HG03064 (cell line): ENCODE measurements around the gene TTLL6.
"Not testable (repeated sequence)": the region's sequence is repeated elsewhere in the genome, so short reads cannot be mapped to it uniquely, and the experiment has no call there.

ENCODE experiments used
- ATAC-seq: cut with Tn5 transposase; IDR thresholded peaks from one replicate; pipeline ENCODE4 v1.9.1; 2021; ENCODE audit warnings: low read depth; ENCODE audit not compliant: unreplicated experiment

TTLL6 gene

DNA sequence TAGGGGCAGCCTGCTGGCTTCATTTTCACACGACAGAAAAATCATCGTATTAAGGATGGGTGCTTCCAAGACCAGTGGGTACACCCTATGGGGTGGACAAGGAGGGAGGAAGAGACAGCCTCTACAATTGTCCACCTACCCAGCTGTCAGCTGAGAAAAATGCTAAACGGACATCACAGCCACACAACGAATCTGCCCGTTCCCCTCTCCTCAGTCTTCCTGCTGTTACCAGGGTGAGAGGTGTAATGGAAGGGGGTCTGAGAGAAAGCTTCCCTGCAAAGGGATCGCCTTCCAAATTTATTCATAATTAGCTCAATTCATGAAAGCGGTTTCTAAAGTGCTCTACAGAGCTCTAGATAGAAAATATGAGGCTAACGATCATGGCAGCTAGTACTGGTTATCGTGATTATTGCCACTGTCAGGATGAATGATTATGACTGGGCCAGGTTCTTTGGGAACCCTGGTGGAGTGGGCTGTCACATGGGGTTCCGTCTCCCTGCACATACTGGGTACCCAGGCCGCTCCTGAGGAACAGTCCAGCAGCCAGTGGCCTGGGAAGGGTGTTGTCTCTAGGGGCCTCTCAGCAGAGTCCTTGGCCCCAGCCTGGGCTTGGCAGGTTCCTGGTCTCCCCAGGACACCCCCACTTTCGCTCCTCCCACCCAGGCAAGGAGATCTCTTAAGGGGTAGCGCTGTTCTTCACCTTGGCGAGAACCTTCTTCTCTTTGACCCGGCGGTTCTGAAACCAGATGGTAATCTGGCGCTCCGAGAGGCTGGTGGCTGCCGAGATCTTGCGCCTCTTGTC, 90.7 kb downstream of the TTLL6 start:
- ATAC-seq = no peak

GRCh38 chr17:48725288-48726064, 91.6 kb downstream of the TTLL6 start:
- ATAC-seq = no peak

GRCh38 chr17:48725004-48725287, 92.1 kb downstream of the TTLL6 start:
- ATAC-seq = no peak

DNA sequence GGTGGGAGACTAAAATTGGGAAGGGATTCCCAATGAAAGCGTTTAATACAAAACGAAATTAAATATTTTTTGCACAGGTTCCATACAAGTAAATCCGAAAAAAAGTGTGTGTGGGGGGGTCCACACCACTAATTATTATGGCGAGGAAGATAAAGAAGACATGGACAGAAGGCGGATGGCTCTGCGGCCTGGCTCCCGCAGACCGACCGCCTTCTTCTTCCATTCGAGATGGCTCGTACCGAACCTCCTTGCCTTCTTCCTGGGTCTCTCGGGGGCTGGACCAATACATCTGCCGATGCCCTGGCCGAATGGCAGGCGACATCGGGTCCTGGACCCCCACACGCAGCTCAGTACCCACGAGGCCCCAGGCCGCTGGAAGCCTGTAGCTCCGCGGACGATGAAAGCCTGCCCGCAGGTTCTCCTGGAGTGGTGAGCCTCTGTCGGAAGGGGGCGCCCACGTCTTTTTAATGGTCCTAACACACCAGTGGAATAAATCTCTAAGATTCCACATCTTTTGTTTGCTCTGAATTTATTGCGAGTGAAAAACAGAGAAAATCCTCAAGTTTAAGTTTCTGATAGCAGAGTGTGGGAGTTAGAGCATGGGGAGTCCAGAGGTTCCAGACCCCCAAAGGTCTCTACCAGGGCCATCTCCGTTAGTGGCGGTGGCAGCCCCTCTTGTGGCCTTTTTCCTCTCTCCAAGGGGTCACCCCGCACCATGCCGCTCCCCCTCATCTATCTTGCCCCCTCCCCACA, 92.6 kb downstream of the TTLL6 start:
- ATAC-seq = no peak

GRCh38 chr17:48723423-48724250, 93.4 kb downstream of the TTLL6 start:
- ATAC-seq = no peak

DNA sequence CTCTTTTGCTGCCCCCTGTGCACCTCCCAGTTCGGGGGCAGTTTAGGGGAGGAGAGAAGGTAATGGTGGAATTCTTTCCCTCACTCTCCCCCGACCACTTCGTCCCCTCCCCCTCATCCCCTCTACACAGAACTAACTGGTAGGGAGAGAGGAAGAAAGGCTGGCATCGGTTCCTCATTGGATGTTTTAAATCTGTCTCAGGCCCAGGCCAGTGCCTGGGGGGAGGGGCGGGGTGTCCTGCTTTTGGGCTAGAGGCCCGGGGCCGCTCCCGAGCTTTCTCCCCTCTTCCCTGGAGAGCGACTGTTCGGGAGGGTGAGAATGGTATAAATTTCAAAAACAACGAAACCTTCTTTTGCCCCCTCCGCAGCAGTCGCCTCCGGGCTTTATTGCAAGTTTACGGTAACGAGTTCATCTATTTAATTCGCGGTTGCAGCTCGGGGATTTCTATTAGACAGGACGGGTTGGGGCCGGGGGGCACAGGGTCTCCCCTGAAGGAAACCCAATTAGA, 94.1 kb downstream of the TTLL6 start, which contains the start of gene PRAC2:
Gene PRAC2, plus strand, starts transcription at position 271 of the 508 bp plus-strand sequence. CDS start 1,226 bp downstream, outside the sequence.
- ATAC-seq = no peak

DNA sequence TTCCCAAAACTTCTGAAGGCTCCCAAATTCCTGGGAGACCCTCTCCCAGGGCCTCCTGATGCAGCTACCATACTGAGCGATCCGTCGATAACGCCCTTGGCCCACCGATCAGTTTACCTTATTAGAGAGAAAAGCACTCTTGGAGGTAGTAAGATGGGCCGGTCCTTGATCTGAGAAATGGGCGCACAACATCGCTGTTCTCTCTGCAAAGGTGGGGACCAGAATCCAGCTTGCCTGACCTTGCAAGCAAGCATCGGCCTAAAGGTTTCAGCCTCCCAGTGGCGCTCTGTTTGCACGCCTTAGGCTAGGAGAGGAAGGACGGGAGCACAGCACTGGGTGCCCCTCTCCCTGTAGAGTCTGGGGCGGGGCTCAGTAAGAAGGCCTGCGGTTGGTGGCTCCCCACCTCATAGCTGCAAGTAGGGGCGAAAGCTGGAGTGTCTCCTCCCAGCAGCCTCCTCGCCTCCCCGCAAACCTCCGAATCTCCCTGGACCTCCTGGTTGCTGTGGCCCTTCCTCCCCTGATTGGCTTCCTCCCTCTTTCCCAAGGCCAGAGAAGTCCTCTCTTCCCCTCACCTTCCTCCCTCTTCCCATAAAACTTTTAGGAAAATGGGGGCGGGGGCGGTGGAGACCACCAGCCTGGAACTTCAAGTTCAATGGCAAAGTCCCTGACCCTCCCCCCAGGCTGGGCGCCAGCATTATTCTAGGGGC, 94.7 kb downstream of the TTLL6 start, which contains the start of gene PRAC1:
Gene PRAC1, minus strand, starts transcription at position 318 of the 707 bp plus-strand sequence. Its CDS starts 126 bp downstream, at position 192.
- ATAC-seq = no peak

DNA sequence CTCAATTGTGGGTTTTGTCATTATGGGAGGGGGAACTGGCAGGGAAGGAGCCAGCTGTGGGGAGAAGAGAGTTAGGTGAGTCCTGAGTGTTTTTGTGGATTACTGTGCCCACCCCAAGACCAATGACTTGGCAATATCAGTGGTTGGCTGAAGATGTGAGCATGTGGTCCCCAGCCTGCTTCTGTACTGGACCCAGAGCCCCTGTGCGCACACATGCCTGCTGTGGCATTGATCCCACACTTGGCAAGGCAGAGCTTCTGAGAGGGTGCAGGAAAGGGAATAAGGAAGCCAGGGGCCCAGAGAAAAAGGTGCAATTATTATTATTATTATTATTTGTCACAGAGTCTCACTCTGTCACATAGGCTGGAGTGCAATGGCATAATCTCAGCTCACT, 96.0 kb downstream of the TTLL6 start:
- ATAC-seq = no peak

- no peak for ATAC-seq
These were observed 96.6 kb downstream of the TTLL6 start for GRCh38 chr17:48720266-48721008.

DNA sequence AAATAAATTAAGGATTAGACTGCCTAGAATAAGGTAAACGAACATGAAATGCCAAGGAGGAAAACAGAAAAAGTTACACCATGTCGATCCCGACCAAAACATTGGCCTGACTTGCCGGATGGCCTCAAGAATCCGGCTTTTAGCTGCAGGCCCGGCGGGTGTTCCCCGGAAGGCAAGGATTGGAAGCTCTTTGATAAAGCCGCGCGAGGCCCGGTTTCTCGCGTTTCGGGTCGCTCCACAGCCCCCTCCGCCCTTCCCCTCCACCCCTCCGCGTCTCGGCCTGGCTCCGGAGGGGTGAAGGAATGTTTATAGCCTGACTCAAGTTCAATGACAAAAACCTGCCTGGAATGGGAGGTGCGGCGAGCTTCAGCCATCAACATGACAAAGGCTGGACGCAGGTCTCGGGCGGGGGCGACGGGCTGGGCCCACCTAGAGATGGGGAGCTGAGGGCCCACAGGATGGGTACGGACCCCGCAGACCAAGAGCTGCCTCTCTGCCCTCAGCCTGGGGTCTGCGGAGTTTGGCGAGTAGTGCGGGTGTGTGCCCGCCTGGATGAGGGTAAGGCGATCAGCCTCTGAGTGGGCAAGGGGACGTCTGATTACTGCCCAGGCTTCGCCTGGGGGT, 97.3 kb downstream of the TTLL6 start:
- ATAC-seq = no peak

DNA sequence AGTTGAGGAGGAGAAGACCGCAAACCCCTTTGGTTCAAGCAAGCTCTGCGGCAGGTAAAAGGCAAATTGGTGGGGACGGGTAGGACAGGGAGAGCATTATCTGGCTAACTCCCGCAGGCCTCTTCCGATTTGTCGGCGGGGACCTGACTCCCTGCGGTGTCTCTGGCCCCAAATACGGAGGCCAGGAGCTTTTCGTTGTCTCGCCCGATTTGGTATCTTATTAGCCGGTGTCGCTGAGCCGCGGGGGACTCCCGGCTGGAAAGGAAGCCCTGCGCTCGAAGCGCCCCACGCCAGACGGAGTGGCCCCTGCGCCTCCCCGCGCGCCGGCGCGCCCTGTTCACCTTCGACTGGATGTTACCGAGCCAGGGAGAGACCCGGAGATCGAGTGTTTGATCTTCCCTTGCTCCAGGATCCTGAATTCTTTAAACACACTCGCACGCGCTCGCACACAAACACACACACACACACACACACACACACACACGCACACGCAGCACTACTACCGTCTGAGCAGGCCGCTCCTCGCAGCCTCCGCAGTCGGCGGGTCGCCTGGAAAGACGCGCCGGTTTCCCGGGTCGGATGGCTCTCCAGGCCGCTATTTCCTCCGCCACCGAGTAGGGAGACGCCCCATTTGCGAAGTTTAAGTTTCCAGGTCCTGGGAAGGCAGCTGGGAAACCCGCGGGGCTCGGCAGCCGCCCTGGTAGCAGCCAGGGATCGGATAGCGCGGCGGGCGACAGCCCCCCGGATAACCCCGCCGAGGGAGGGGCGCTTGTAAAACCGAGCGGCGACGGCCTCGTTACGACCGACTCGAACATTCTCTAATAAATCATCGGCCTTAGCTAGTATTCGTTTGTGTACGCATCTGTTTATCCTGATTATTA, 98.0 kb downstream of the TTLL6 start:
- no peak for ATAC-seq

DNA sequence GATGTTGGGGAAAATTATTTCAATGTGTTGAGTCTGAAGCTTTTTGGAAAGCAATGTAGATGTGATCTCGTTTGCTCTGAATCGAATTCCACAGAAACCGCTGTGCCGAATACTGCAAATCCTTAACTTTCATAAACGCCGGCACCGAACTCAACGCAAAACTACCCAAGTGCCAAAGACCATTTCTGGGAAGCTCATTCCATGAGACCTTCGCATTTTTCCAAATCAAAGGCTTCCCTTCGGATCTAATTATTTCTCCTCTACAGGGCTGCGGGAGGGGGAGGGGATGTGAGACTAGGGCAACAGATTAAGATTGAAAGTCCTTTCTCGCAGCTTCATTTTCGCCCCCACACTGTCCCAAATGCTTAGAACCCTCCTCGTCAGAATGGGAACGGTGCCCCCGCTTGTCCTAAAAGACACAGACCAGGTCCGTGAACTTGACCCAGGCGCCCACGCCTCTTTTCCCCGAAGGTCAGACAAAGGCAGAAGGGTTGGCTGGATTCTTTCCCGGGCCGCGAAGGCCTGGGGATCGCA, 98.7 kb downstream of the TTLL6 start:
- ATAC-seq = no peak

DNA sequence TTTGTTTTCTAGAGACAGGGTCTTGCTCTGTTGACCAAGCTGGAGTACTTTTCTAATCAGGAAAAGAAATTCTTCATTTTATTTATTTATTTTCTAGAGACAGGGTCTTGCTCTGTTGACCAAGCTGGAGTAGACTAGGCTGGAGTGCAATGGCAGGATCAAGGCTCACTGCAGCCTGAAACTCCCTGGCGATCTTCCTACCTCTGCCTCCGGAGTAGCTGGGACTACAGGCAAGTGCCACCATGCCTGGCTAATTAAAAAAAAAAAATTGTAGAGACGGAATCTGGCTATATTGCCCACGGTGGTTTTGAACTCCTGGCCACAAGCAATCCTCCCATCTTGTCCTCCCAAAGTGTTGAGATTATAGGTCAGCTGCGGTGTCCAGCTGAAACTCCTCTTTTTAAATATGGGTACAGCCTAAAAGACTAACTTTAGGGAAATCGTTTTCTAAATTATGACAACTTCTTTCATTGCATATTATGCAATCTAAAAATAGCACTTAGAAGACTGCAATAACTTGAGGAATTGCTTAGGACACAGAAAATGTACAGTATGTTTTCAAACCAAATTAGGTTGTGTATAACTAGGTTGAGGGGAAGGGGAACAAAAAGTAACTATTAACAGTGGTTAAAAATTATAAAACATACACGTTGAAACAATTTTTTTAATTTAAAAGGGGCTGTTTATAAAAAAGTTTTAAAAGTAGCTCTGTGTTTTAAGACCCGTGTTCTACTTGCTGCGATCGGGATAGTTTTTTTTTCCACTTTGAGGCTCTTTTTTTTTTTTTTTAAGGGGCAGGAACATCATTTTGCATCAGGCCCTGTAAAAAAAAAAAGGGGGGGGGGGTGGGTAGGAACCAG, 99.4 kb downstream of the TTLL6 start:
- no peak for ATAC-seq

GRCh38 chr17:48716549-48716948, 100.5 kb downstream of the TTLL6 start:
- not testable (repeated sequence) for ATAC-seq

- ATAC-seq = no peak
These were observed 101.3 kb downstream of the TTLL6 start for GRCh38 chr17:48715496-48716399.
